ENCODE data around the gene CACNA1D.

The CACNA1D gene

DNA sequence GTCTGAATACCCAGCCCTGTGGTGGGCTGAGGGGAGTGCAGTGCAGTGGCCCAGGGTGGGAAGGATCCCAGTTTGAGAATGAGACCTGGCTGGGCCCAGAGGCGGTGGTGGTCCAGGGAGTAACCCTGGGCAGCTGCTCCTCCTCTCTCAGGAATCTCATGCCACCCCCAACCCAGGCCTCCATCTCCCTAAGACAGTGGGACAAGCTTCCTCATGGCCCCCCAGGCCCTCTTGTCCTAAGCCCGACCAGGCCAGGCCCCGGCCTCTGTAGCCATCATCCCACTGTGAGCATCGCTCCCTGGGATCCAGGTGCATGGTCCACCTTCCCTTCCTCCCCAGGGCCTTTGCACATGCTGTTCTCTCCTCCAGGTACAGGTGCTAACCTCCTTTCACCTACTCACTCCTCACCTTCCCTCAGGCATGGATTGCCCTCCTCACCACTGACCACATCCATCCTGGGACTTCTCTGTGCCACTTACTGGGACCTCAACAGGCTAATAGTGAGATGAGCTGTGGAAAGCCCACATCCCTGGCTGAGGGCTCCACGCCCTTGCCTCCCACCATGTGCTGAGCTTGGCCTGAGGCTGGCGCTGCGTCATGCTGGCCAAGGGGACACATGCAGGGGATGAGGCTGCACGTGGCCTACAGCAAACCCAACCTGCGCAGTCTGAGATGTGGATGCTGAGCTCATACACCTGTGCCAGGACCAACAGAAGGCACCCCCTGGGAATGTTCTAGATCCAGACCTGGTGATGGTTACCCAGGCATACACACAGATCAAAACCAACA lies 341.9 kb downstream of the CACNA1D start:
- DNase-seq = no peak

- DNase-seq = no peak
These were observed 342.9 kb downstream of the CACNA1D start for GRCh38 chr3:53837331-53837730.

DNA sequence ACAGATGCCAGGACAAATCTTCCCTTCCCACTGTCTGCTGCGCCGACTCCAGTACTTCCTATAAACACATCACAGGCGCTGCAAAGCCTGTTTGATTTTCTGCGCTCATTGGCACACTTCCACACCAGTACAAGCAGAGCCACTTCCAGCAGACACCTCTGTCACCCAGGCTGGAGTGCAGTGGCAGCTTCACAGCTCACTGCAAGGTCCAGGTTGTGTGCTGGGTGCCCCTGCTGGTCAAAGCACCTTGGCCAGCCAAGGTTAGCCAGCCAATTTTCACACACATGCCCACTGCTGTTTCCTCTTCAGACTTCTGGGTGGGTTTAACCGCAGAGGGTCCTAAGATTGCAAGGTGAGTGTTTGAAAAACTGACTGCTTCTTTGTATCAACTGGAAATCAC lies 346.9 kb downstream of the CACNA1D start:
- DNase-seq = no peak

GRCh38 chr3:53842436-53843194 lies 348.2 kb downstream of the CACNA1D start:
- DNase-seq = no peak

- no peak for DNase-seq
These were observed 349.1 kb downstream of the CACNA1D start for GRCh38 chr3:53843195-53844177.

DNA sequence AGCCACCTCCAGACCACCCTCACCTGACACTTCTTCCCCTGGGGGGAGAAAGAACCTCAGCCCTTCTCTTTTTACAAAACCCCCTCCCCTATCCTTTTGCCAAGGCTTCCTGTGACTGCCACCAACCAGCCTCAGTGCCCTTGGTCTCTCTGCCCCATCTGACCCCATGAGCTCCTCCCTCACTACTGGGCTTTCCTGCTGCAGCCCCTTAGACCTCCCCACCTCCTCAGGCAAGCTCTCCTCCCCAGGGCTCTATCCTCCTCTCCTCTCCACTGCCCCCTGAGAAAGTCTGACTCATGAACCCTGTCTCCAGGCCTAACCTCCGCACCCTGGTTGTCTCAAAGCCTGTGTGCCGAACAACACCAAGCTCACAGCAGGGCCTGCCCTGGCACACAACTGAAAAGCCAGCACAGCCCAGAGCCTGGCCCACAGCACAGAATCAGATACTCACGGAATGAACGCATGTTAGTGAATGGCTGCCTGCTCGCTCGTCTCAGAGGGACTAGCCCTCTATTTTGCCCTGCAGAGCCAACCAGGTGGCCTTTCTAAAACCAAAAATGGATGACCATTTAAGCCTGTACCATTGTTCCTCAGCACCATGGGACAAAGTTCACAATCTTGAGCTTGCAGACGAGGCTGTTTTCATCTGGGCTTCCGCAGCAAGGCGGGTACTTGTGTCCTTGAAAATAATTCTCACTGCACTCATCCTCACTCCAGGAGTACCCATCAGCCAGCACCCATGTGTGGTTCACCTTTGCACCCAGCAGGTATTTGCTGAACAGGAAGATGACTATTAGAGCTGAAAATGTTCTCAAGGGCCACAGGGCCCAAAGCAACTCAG lies 350.1 kb downstream of the CACNA1D start:
- DNase-seq = no peak

DNA sequence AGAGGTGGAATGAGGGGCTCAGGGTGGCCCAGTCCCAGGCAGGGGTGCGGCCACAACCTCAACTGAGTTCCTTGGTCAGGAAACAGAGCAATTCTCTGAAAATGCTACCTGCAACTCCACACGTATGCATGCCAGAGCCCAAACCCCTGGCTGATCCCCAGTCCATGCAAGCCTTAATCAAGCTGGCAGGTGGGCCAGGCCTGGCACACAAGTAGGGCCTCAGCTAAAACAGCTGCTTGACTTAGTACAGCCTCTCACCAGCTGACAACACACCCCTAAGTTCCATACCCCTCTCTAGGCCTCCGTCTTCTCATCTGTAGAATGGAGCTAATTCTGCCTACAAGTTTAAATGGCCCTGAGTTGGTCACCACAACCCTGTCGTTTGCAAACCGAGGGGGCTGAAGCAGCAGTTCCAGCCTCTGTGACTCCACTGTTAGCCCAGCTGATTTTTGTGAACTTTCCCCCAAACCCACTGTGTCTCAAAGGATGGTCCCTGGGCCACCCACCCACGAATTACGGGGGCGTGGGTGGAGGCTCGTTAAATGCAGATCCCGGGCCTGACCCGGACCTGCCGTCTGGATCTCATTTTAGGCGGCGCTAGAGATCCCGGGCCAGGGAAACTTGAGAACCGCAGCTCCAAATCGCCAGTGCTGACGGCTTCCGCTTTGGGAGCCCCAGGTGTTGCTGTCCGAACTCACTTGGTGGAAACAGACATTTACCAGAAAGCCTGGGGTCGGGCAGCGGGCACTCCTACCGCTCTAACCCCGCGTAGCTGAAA lies 350.9 kb downstream of the CACNA1D start:
- DNase-seq = peak; percentile 9

DNA sequence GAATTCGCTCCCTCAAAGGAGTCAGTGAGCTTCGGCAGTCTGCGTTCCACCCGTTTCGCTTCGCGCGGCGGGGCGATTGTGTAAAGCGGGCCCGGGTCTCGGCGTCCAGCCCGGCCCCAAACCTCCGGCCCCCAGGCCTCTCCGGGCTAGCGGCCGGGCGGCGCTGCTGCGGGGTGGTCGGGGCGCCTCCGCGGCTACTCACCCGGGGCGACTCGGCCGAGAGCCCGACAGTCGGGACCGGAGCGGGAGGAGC lies 351.4 kb downstream of the CACNA1D start:
- DNase-seq = no peak

- DNase-seq = peak; percentile 22
These were observed 351.9 kb downstream of the CACNA1D start, which contains the start of the genes CHDH and IL17RB for GRCh38 chr3:53846134-53846850. Gene CHDH (minus strand): TSS chr3:53846419. CDS start chr3:53824008, 22,411 bp downstream. Gene IL17RB (plus strand): TSS chr3:53846568. CDS start chr3:53846589, 21 bp downstream.

GRCh38 chr3:53846851-53847155 lies 352.4 kb downstream of the CACNA1D start:
- no peak for DNase-seq

DNA sequence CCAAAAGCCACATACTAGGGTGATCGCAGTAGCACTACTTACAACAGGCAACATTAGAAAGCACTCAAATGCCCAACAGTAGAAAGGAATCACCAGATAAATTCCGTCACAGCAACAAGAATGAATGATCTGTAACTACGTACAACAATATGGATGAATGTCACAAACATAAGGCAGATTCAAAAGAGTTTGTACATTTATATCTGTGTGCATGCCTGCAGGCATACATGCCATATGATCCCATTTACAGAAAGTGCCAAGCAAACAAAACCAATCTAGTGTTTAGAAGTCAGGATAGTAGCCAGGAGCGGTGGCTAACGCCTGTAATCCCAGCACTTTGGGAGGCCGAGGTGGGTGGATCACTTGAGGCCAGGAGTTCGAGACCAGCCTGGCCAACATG lies 355.5 kb downstream of the CACNA1D start:
- DNase-seq = no peak

DNA sequence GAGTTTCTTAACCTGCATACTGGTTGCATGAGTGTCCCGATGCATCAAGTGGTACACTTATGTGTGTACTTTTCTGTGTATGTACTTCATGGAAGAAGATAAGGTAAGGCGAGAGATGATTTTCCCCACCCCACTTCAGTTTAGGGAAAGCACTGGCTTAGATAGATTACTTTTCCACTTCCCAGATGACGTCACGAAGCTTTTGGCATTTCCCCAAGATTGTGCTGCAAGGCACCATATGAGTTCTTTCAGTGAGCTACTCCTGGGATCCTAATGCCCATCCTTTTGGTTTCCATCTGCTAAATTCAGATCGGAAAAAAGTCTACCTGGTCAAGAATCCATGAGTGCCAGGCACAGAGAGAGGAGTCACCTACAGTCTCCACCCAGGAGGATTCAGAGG lies 356.5 kb downstream of the CACNA1D start:
- no peak for DNase-seq

DNA sequence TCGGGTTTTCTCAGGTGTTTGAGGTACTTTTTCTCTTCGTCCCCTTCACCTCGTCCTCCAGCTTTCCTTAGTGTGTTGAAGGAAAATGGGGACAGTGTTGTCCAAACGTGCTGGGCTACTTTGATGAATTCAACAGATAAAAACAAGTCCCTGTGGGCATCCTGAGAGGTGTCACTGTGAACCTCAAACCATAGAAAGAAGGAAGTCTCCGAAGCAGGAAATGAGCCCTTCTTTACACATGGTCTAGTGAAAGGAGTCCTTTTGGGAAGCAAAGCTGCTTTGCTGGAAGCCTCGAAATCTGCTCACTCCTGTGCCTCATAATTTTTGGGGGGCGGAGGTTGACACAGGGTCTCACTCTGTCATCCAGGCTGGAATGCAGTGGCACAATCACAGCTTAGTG lies 362.6 kb downstream of the CACNA1D start:
- no peak for DNase-seq

GRCh38 chr3:53858096-53858741 lies 363.8 kb downstream of the CACNA1D start:
- no peak for DNase-seq

- DNase-seq = no peak
These were observed 364.8 kb downstream of the CACNA1D start for GRCh38 chr3:53859178-53859577.

GRCh38 chr3:53860196-53860595 lies 365.8 kb downstream of the CACNA1D start:
- DNase-seq = no peak

DNA sequence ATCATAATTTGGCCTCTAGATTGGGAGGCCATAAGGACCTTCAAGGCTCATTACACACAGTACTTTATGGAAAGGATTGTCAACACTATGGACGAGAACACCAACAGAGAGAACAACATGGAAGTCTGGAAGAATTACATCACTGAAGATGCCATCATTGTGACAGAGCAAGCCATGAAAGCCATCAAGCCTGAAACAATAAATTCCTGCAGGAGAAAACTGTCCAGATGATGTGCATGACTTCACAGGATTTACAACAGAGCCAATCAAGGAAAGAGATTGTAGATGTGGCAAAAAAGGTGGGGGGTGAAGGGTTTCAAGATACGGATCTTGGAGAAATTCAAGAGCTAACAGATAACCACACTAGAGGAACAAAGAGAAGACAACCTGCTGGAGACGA lies 367.8 kb downstream of the CACNA1D start:
- no peak for DNase-seq

DNA sequence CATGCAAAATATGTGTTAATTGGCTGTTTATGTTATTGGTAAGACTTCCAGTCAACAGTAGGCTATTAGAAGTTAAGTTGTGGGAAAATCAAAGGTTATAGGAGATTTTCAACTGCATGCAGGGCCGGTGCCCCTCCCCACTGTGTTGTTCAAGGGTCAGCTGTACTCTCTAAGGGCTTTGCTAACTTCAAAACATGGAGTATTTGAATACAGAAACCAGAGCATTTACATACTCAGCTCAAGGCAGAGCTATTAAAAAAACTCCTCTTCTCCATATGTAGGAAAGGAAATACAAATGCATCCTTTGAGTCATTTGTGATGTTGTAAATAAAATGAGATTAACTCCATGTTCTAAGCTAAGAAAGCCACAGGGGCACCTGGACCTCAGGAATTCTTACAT lies 368.7 kb downstream of the CACNA1D start:
- no peak for DNase-seq

Data from NCI-H2227 treated with DMSO at 0.1 percent for 48 hours (cell line).